ENCODE results near the gene ASIC3. TPM values are rescaled to one million over a fixed set of nuclear protein-coding genes. Genes with fewer than 3 reads are reported as not detected.
"Not testable (repeated sequence)": the region's sequence is repeated elsewhere in the genome, so short reads cannot be mapped to it uniquely, and the experiment has no call there.

Gene ASIC3
- total RNA-seq, 4 donors from 2014 or later: 2.6 to 4.3 (median 3.1) TPM

DNA sequence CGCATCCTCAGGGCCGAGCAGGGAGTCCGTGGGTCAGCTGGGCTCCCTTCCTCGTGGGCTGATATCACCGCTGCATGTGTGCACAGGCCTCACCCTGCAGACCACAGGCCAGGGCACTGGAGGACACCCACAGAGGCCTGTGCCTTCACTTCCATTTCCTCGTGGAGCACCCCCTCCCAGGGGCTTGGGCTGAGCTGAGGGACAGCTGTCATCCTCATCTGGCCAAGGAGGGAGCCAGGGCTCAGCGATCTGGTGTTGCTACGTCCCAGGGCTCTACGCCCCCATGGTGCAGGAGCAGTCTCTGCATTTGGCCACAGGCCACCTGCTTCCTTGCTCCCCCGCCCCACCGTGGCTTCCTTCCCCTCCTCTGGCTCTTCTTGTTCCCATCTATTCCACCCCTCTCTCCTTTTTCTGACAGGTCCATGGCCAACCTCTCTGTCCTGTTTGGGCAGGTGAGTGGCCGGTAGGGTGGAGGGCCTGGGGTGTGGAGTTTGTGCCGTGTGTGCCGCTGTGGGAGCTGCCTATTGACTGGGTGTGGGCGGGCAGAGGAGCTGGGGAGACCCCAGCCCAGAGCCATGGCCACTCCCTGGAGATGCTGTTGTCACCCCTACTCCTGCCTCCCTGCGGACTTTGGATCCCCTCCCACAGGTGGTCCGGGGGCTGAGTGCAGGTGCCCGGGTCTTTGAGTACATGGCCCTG lies 8.3 kb upstream of the ASIC3 start:
- H3K4me3 ChIP-seq: no peak overlapping the region
- in situ Hi-C loops (cut with MboI; ENCODE audit: low pct_ligation_motif_present in 1 of 4, low pct_unique_long_range_greater_than_20kb in 1 of 4, low sequenced_read_pairs in 3 of 4): loop anchor here in 1 of 4 donors (10.0 kb wide), 1 partner anchor 65 kb away; no protein-coding TSS in a partner anchor
- H3K27me3 ChIP-seq: no peaks in the 10 kb centered on the region
- no peaks in the 10 kb centered on the region for H3K9me3 ChIP-seq
- intact Hi-C loops (cut with DNase I; ENCODE audit: low total_unique reads): no loop called here
- H3K4me1 ChIP-seq: peaks cover 0 to 13% (median 9%) of the 10 kb centered on the region in 4 donors
- peaks cover 0 to 5% (median 2%) of the 10 kb centered on the region in 4 donors for H3K36me3 ChIP-seq
- TF ChIP-seq, protein P1, sequence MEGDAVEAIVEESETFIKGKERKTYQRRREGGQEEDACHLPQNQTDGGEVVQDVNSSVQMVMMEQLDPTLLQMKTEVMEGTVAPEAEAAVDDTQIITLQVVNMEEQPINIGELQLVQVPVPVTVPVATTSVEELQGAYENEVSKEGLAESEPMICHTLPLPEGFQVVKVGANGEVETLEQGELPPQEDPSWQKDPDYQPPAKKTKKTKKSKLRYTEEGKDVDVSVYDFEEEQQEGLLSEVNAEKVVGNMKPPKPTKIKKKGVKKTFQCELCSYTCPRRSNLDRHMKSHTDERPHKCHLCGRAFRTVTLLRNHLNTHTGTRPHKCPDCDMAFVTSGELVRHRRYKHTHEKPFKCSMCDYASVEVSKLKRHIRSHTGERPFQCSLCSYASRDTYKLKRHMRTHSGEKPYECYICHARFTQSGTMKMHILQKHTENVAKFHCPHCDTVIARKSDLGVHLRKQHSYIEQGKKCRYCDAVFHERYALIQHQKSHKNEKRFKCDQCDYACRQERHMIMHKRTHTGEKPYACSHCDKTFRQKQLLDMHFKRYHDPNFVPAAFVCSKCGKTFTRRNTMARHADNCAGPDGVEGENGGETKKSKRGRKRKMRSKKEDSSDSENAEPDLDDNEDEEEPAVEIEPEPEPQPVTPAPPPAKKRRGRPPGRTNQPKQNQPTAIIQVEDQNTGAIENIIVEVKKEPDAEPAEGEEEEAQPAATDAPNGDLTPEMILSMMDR (IDR thresholded peaks at IDR 0.05): no peak
- TF ChIP-seq POLR2A (IDR thresholded peaks at IDR 0.05) (no peak), EP300 (IDR thresholded peaks at IDR 0.05; ENCODE audit: low read depth) (no peak), POLR2AphosphoS5 (IDR thresholded peaks at IDR 0.05) (no peak)
- DNase-seq: no peak
- WGBS, 2 donors (ENCODE audit: low coverage in 1 of 2): 60 to 71% methylated on average over 6 to 18 of the region's 18 CpGs
- no peak overlapping the region for H3K27ac ChIP-seq

DNA sequence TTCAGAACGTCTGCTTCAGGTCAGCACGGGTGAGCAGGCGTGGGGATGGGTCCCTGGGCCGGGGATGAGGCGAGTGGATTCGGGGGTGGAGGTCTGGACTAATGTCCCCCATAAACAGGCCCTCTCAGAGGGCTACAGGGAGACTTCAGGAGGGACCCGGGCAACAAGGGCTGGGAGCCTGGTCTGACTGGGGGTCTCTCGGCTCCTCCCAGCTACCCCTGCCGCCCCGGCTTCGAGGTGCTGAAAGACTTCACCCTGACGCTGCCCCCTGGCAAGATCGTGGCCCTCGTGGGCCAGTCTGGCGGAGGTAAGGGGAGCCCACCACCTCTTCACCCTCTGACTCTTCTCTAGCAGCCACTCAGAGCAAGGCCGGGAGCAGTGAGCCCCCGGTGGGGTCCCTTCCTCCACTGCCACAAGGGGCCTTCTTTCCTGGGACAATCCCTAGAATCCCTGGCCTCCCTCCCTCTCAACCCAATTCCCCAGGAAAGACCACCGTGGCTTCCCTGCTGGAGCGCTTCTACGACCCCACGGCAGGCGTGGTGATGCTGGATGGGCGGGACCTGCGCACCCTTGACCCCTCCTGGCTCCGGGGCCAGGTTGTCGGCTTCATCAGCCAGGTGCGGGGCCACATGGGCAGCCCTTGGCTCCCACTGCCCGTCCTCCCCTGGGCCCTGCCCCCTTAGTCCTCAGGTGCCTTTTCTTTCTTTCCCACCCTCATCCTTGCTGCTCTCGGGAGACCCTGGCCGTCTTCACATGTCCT lies 7.5 kb upstream of the ASIC3 start:
- intact Hi-C loops (cut with DNase I; ENCODE audit: low total_unique reads) (no loop called here), in situ Hi-C loops (cut with MboI; ENCODE audit: low pct_ligation_motif_present in 1 of 4, low pct_unique_long_range_greater_than_20kb in 1 of 4, low sequenced_read_pairs in 3 of 4) (no loop called here)
- peaks cover 0 to 5% (median 0%) of the 10 kb centered on the region in 4 donors for H3K36me3 ChIP-seq
- H3K4me3 ChIP-seq: no peak overlapping the region
- no peaks in the 10 kb centered on the region for H3K9me3 ChIP-seq
- peaks cover 0 to 13% (median 9%) of the 10 kb centered on the region in 4 donors for H3K4me1 ChIP-seq
- DNase-seq: no peak
- no peak overlapping the region for H3K27ac ChIP-seq
- no peaks in the 10 kb centered on the region for H3K27me3 ChIP-seq
- TF ChIP-seq POLR2A (IDR thresholded peaks at IDR 0.05): no peak
- no peak for TF ChIP-seq EP300 (IDR thresholded peaks at IDR 0.05; ENCODE audit: low read depth)
- TF ChIP-seq, protein P1 (IDR thresholded peaks at IDR 0.05): no peak
- no peak for TF ChIP-seq POLR2AphosphoS5 (IDR thresholded peaks at IDR 0.05)
- WGBS, 2 donors (ENCODE audit: low coverage in 1 of 2): 93 to 100% methylated on average over 1 to 30 of the region's 30 CpGs

DNA sequence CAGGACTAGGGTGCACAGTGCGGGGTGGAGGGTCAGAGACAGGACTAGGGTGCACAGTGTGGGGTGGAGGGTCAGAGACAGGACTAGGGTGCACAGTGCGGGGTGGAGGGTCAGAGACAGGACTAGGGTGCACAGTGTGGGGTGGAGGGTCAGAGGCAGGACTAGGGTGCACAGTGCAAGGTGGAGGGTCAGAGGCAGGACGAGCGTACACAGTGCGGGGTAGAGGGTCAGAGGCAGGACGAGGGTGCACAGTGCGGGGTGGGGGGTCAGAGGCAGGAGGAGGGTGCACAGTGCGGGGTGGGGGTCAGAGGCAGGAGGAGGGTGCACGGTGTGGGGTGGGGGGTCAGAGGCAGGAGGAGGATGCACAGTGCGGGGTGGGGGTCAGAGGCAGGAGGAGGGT lies 4.9 kb upstream of the ASIC3 start:
- H3K9me3 ChIP-seq; H3K4me3 ChIP-seq; H3K27me3 ChIP-seq; in situ Hi-C loops (cut with MboI; ENCODE audit: low pct_ligation_motif_present in 1 of 4, low pct_unique_long_range_greater_than_20kb in 1 of 4, low sequenced_read_pairs in 3 of 4); DNase-seq; intact Hi-C loops (cut with DNase I; ENCODE audit: low total_unique reads); H3K27ac ChIP-seq; H3K36me3 ChIP-seq: not testable (repeated sequence)
- WGBS, 2 donors (ENCODE audit: low coverage in 1 of 2): 97 to 98% methylated on average over 6 to 9 of the region's 10 CpGs
- H3K4me1 ChIP-seq: peaks cover 0 to 19% (median 11%) of the 10 kb centered on the region in 4 donors

DNA sequence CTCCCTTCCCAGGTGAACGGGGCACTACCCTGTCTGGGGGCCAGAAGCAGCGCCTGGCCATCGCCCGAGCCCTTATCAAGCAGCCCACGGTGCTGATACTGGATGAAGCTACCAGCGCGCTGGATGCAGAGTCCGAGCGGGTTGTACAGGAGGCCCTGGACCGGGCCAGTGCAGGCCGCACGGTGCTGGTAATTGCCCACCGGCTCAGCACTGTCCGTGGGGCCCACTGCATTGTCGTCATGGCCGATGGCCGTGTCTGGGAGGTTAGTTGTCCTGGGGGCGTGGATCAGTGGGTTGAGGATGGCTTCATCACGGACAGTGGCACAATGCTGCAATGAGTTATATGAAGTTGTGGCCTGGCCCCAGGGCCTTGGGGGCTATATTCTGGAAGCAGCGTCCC lies 4.4 kb upstream of the ASIC3 start:
- TF ChIP-seq EP300 (IDR thresholded peaks at IDR 0.05; ENCODE audit: low read depth) (no peak), POLR2AphosphoS5 (IDR thresholded peaks at IDR 0.05) (no peak), POLR2A (IDR thresholded peaks at IDR 0.05) (no peak)
- TF ChIP-seq, protein P1 (IDR thresholded peaks at IDR 0.05): no peak
- DNase-seq: no peak
- WGBS, 2 donors (ENCODE audit: low coverage in 1 of 2): 89% methylated on average over 20 of the region's 20 CpGs; no CpG with 5 or more reads in 1 of the 2 donors
- no peaks in the 10 kb centered on the region for H3K27me3 ChIP-seq
- intact Hi-C loops (cut with DNase I; ENCODE audit: low total_unique reads) (no loop called here), in situ Hi-C loops (cut with MboI; ENCODE audit: low pct_ligation_motif_present in 1 of 4, low pct_unique_long_range_greater_than_20kb in 1 of 4, low sequenced_read_pairs in 3 of 4) (no loop called here)
- H3K9me3 ChIP-seq: no peaks in the 10 kb centered on the region
- peaks cover 0 to 14% (median 7%) of the 10 kb centered on the region in 4 donors for H3K4me1 ChIP-seq
- no peak overlapping the region for H3K4me3 ChIP-seq
- H3K36me3 ChIP-seq: no peaks in the 10 kb centered on the region
- no peak overlapping the region for H3K27ac ChIP-seq

Measured in transverse colon (tissue), 4 donors.